Measurements from ENCODE around the gene CALY.
"Not testable (repeated sequence)": the region's sequence is repeated elsewhere in the genome, so short reads cannot be mapped to it uniquely, and the experiment has no call there.

The CALY gene

GRCh38 chr10:133324198-133324792 is 12.4 kb downstream of the CALY start:
- POLR2A ChIA-PET: no interaction called here
- no peak for DNase-seq (ENCODE audit: extremely low spot score)
- TF ChIP-seq CTCF (IDR thresholded peaks at IDR 0.05; ENCODE audit: control extremely low read depth, extremely low read depth, low read depth, missing control alignments): no peak
- CTCF ChIA-PET: interaction anchor here (1.1 to 2.2 kb wide), 2 partner anchors 10 to 38 kb away, joined by 4 to 13 read pairs; no protein-coding TSS in a partner anchor

- DNase-seq (ENCODE audit: extremely low spot score); CTCF ChIA-PET; POLR2A ChIA-PET: not testable (repeated sequence)
These were observed 14.5 kb downstream of the CALY start for GRCh38 chr10:133322064-133322709.

- DNase-seq (ENCODE audit: extremely low spot score); POLR2A ChIA-PET: not testable (repeated sequence)
- CTCF ChIA-PET: interaction anchor here (3.7 kb wide), 1 partner anchor 8 kb away, joined by 20 read pairs; no protein-coding TSS in a partner anchor
These were observed 15.8 kb downstream of the CALY start for GRCh38 chr10:133320852-133321422.

- peak; percentile 74 for DNase-seq (ENCODE audit: extremely low spot score)
- peak; percentile 80 for TF ChIP-seq CTCF (IDR thresholded peaks at IDR 0.05; ENCODE audit: control extremely low read depth, extremely low read depth, low read depth, missing control alignments)
- ChIA-PET CTCF (interaction anchor here (0.6 to 3.7 kb wide), 7 partner anchors 9 to 39 kb away, joined by 3 to 20 read pairs (median 4); no protein-coding TSS in a partner anchor), POLR2A (no interaction called here)
These were observed 18.1 kb downstream of the CALY start for GRCh38 chr10:133318494-133319127.

GRCh38 chr10:133316732-133317131 is 20.0 kb downstream of the CALY start:
- POLR2A ChIA-PET: no interaction called here
- CTCF ChIA-PET: interaction anchor here (0.8 kb wide), 1 partner anchor 10 kb away, joined by 3 read pairs; no protein-coding TSS in a partner anchor
- no peak for DNase-seq (ENCODE audit: extremely low spot score)
- no peak for TF ChIP-seq CTCF (IDR thresholded peaks at IDR 0.05; ENCODE audit: control extremely low read depth, extremely low read depth, low read depth, missing control alignments)

GRCh38 chr10:133316266-133316665 is 20.4 kb downstream of the CALY start:
- DNase-seq (ENCODE audit: extremely low spot score): no peak
- ChIA-PET POLR2A (no interaction called here), CTCF (interaction anchor here (0.7 to 4.2 kb wide), 5 partner anchors 10 to 173 kb away, joined by 3 to 44 read pairs (median 3); no protein-coding TSS in a partner anchor)
- TF ChIP-seq CTCF (IDR thresholded peaks at IDR 0.05; ENCODE audit: control extremely low read depth, extremely low read depth, low read depth, missing control alignments): no peak

- POLR2A ChIA-PET: no interaction called here
- CTCF ChIA-PET: interaction anchor here (0.7 to 4.2 kb wide), 9 partner anchors 8 to 182 kb away, joined by 3 to 44 read pairs (median 3); no protein-coding TSS in a partner anchor
- no peak for DNase-seq (ENCODE audit: extremely low spot score)
These were observed 20.8 kb downstream of the CALY start for GRCh38 chr10:133315847-133316246.

More at GRCh38 chr10:133315847-133316246, 20.8 kb downstream of the CALY start:
- TF ChIP-seq CTCF (IDR thresholded peaks at IDR 0.05; ENCODE audit: control extremely low read depth, extremely low read depth, low read depth, missing control alignments): no peak
